ENCODE measurements around the gene CFAP91. TPM values are rescaled to one million over a fixed set of nuclear protein-coding genes. Genes with fewer than 3 reads are reported as not detected.

The CFAP91 gene
- total RNA-seq, result not detected

GRCh38 chr3:119702530-119703527 lies at the start of gene CFAP91:
TSS of gene CFAP91 (plus strand) at chr3:119703022. CDS start at chr3:119703099, 77 bp downstream.
- peaks cover 5% of the 10 kb centered on the region for H3K36me3 Mint-ChIP-seq (ENCODE audit: low read depth)

GRCh38 chr3:119653876-119654275 lies 48.9 kb upstream of the CFAP91 start:
- intact Hi-C loops (cut with micrococcal nuclease), result no loop called here
- POLR2A ChIA-PET, result no interaction called here
- no peaks in the 10 kb centered on the region for H3K9me3 Mint-ChIP-seq
- H3K27me3 Mint-ChIP-seq, result no peaks in the 10 kb centered on the region
- no peak for TF ChIP-seq CTCF (IDR thresholded peaks at IDR 0.05)
- DNase-seq, result no peak
- no peak for ATAC-seq
- H3K4me1 Mint-ChIP-seq (ENCODE audit: low read depth), result peaks cover 3% of the 10 kb centered on the region
- no peak overlapping the region for H3K27ac Mint-ChIP-seq
- H3K36me3 Mint-ChIP-seq (ENCODE audit: low read depth), result peaks cover 2% of the 10 kb centered on the region
- no peak overlapping the region for H3K4me3 Mint-ChIP-seq
- CTCF ChIA-PET, result no interaction called here

More at GRCh38 chr3:119702530-119703527, at the start of gene CFAP91:
- Mint-ChIP-seq H3K4me3 (peak within 1 kb of the TSS; percentile 67), H3K4me1 (ENCODE audit: low read depth) (peaks cover 38% of the 10 kb centered on the region), H3K9me3 (peaks cover 5% of the 10 kb centered on the region), H3K27ac (peak within 1 kb of the TSS; percentile 26), H3K27me3 (peaks cover 4% of the 10 kb centered on the region)
- intact Hi-C loops (cut with micrococcal nuclease), result no loop called here
- ChIA-PET CTCF (interaction anchor here (1.1 kb wide), 1 partner anchor 14 kb away, joined by 4 read pairs; no protein-coding TSS in a partner anchor), POLR2A (no interaction called here)
- DNase-seq (peak; percentile 86), ATAC-seq (peak; percentile 89)
- TF ChIP-seq CTCF (IDR thresholded peaks at IDR 0.05), result no peak

DNA sequence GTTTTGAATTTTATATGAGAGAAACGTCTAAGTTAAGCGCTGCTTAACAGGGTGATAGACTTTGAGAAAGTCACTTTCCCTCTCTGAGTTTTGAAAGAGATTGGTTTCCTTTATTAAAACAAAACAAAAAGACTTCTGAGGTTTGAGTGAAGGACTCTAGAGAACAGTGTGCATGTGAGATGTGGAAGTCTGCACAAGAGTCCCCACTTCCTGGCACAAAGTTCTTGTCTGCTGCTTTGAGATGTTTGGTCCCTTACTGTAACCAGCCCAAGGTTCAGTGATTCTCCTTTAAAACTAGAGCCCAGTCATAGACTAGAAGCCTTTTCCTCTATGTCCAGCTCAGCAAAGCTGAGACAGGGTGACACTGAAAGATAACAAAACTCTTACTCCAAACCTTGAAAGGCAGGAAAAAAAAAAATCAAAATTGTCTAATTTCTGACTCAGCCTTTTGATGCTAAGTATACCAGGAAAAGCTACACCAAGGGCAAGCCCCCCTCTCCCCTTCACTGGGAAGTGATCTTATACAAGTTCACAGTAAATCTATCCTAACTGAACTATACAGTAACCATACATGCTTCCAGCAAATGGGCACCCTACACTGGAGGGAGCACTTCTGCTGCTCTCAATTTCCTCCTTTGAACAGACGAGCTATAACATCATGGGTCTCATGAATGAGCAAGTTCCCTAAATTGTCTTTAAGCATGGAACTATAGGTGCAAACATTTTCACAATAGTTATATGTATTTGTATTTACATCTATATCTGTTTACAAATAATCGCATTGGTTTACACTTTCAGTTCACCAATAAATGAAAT lies 44.7 kb upstream of the CFAP91 start:
- POLR2A ChIA-PET, result no interaction called here
- H3K9me3 Mint-ChIP-seq, result no peaks in the 10 kb centered on the region
- no peaks in the 10 kb centered on the region for H3K27me3 Mint-ChIP-seq
- no peak overlapping the region for H3K27ac Mint-ChIP-seq
- H3K36me3 Mint-ChIP-seq (ENCODE audit: low read depth), result peaks cover 2% of the 10 kb centered on the region
- peaks cover 3% of the 10 kb centered on the region for H3K4me1 Mint-ChIP-seq (ENCODE audit: low read depth)
- CTCF ChIA-PET, result interaction anchor here (2.1 kb wide), 1 partner anchor 22 kb away, joined by 7 read pairs; no protein-coding TSS in a partner anchor
- no peak for DNase-seq
- H3K4me3 Mint-ChIP-seq, result no peak overlapping the region
- ATAC-seq, result no peak
- intact Hi-C loops (cut with micrococcal nuclease), result no loop called here
- no peak for TF ChIP-seq CTCF (IDR thresholded peaks at IDR 0.05)

DNA sequence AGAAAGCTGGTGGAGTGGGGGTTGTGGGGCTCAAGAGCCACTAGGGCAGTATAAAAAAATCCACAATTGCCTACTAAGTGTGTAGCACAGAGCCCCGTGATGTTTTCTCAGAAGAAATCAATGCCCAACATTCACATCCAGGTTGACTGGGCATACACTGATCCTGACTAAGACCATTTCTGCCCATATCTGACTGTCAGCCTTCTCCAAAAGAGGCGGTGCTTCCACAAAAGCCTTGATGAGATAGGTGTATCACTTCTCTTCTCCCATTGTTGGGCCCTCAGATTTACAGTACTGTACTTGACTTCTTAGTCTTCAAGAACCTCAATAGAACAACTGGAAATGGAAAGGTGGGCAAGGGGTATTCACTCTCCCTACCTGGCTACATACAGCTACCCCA lies 43.8 kb upstream of the CFAP91 start:
- Mint-ChIP-seq H3K4me3 (no peak overlapping the region), H3K27me3 (no peaks in the 10 kb centered on the region), H3K4me1 (ENCODE audit: low read depth) (peaks cover 3% of the 10 kb centered on the region), H3K27ac (no peak overlapping the region), H3K36me3 (ENCODE audit: low read depth) (peaks cover 2% of the 10 kb centered on the region), H3K9me3 (no peaks in the 10 kb centered on the region)
- intact Hi-C loops (cut with micrococcal nuclease), result no loop called here
- ChIA-PET CTCF (interaction anchor here (2.1 kb wide), 1 partner anchor 22 kb away, joined by 7 read pairs; no protein-coding TSS in a partner anchor), POLR2A (no interaction called here)
- no peak for TF ChIP-seq CTCF (IDR thresholded peaks at IDR 0.05)
- ATAC-seq (no peak), DNase-seq (no peak)

Data from activated CD8-positive, alpha-beta T cell treated with anti-CD3 and anti-CD28 coated beads for 36 hours (primary cell).